Aorta (tissue), 5 donors: ENCODE data around the gene SAMD11. TPM values are rescaled to one million over a fixed set of nuclear protein-coding genes. Genes with fewer than 3 reads are reported as not detected.

ENCODE experiments used
- ATAC-seq: fragments of 200-7000 bp; cut with Tn5 transposase; one replicate; pipeline ENCODE4 v1.9.1; 2022; ENCODE audit warnings: moderate library complexity; ENCODE audit not compliant: low FRiP score
- DNase-seq, 2 donors: peaks; one replicate each; pipeline ENCODE4 v3.0.0-alpha.2; 2020
- H3K27ac ChIP-seq, 2 donors: one replicate each; pipeline ENCODE4 v1.5.1; 2013; ENCODE audit warnings: low read length in 2 of 2, mild to moderate bottlenecking in 2 of 2, moderate library complexity in 2 of 2, control low read depth in 1 of 2, inconsistent platforms in 1 of 2, low read depth in 1 of 2
- H3K27me3 ChIP-seq, 2 donors: one replicate each; pipeline ENCODE4 v1.6.1; 2013; ENCODE audit warnings: control low read depth in 1 of 2, low read length in 1 of 2, mild to moderate bottlenecking in 1 of 2, moderate library complexity in 1 of 2; ENCODE audit not compliant: insufficient read depth in 2 of 2, control insufficient read depth in 1 of 2
- H3K36me3 ChIP-seq, 2 donors: one replicate each; pipeline ENCODE4 v1.6.1; 2013; ENCODE audit warnings: control low read depth in 1 of 2, low read length in 1 of 2, mild to moderate bottlenecking in 1 of 2; ENCODE audit not compliant: insufficient read depth in 2 of 2, control insufficient read depth in 1 of 2
- H3K4me1 ChIP-seq, 2 donors: one replicate each; pipeline ENCODE4 v1.6.1; 2013; ENCODE audit warnings: low read length in 2 of 2, control low read depth in 1 of 2, mild to moderate bottlenecking in 1 of 2, moderate library complexity in 1 of 2; ENCODE audit not compliant: insufficient read depth in 2 of 2, control insufficient read depth in 1 of 2
- H3K4me3 ChIP-seq, 2 donors: one replicate each; pipeline ENCODE4 v1.5.1; 2013; ENCODE audit warnings: low read length in 2 of 2, control low read depth in 1 of 2, mild to moderate bottlenecking in 1 of 2
- H3K9me3 ChIP-seq: one replicate; pipeline ENCODE4 v1.6.1; 2013; ENCODE audit warnings: mild to moderate bottlenecking, low read length; ENCODE audit not compliant: control insufficient read depth
- WGBS, 2 donors: extraction: QIAGEN DNeasy Blood & Tissue Kit; methylation state at CpG; one replicate each; pipeline ENCODE4 v1.1.7; 2013; 5-methylcytosine and 5-hydroxymethylcytosine counted together
- intact Hi-C, 2 donors: fragments of 100-400 bp; cut with DNase I; formaldehyde crosslinking; loops; one replicate each; pipeline versions ENCODE4 v1.14.2 to v1.15.0; 2022
- polyA plus RNA-seq, 2 donors: library from polyadenylated mRNA; stranded (reverse); fragments of 200-250 nt; gene quantifications; one replicate each; pipeline ENCODE4 v1.2.3, GENCODE V29; 2013
- total RNA-seq, 2 donors: library from RNA; stranded (reverse); fragmentation: NEBNext Ultra II Directional; extraction: Animal tissue kit (Norgen Biotek cat#: 25700); gene quantifications; one replicate each; pipeline ENCODE4 v1.2.1, GENCODE V29; 2021
- donor health status: healthy with polysubstance abuse.
- donor health status: Bipolar disorder and iron deficiency.
- donor health status: DM: no; HTN: no; CAD: no.
- donor health status: DM: no; HTN: no; CAD: no.
- donor health status: DM: yes; HTN: yes; CAD: no.

The SAMD11 gene
- total and polyA plus RNA-seq, 4 donors: 2.6 to 44.3 (median 18.6) TPM

GRCh38 chr1:952201-952600, 28.5 kb downstream of the SAMD11 start:
- H3K36me3 ChIP-seq: peaks cover 0 to 2% of the 10 kb centered on the region in 2 donors
- no peak for DNase-seq
- 88% methylated on average over 15 of the region's 15 CpGs for WGBS, 2 donors
- no peak for ATAC-seq
- H3K9me3 ChIP-seq: no peaks in the 10 kb centered on the region
- no peaks in the 10 kb centered on the region for H3K4me1 ChIP-seq
- intact Hi-C loops: loop anchor here in 1 of 2 donors (10.0 kb wide), 1 partner anchor 47 kb away; no protein-coding TSS in a partner anchor
- no peak overlapping the region for H3K27ac ChIP-seq
- H3K27me3 ChIP-seq: no peaks in the 10 kb centered on the region
- H3K4me3 ChIP-seq: no peak overlapping the region

- no peaks in the 10 kb centered on the region for H3K9me3 ChIP-seq
- H3K36me3 ChIP-seq: peaks cover 0 to 2% of the 10 kb centered on the region in 2 donors
- WGBS, 2 donors: 88 to 93% methylated on average over 7 of the region's 7 CpGs
- H3K27ac ChIP-seq: no peak overlapping the region
- no peaks in the 10 kb centered on the region for H3K4me1 ChIP-seq
- ATAC-seq: no peak
- H3K4me3 ChIP-seq: no peak overlapping the region
- H3K27me3 ChIP-seq: no peaks in the 10 kb centered on the region
- no peak for DNase-seq
- intact Hi-C loops: loop anchor here in 1 of 2 donors (10.0 kb wide), 1 partner anchor 48 kb away; no protein-coding TSS in a partner anchor
Observed at GRCh38 chr1:952603-953002, 28.9 kb downstream of the SAMD11 start.

GRCh38 chr1:953524-954320, 30.0 kb downstream of the SAMD11 start:
- Histone ChIP-seq H3K4me3 (no peak overlapping the region), H3K36me3 (peaks cover 0 to 2% of the 10 kb centered on the region in 2 donors), H3K4me1 (no peaks in the 10 kb centered on the region), H3K27me3 (no peaks in the 10 kb centered on the region), H3K27ac (no peak overlapping the region), H3K9me3 (no peaks in the 10 kb centered on the region)
- no peak for ATAC-seq
- 87 to 88% methylated on average over 32 of the region's 32 CpGs for WGBS, 2 donors
- intact Hi-C loops: loop anchor here in 1 of 2 donors (10.0 kb wide), 1 partner anchor 49 kb away; no protein-coding TSS in a partner anchor
- no peak for DNase-seq

- Histone ChIP-seq H3K4me3 (no peak overlapping the region), H3K9me3 (no peaks in the 10 kb centered on the region), H3K27me3 (no peaks in the 10 kb centered on the region), H3K36me3 (peaks cover 0 to 2% of the 10 kb centered on the region in 2 donors), H3K27ac (no peak overlapping the region), H3K4me1 (no peaks in the 10 kb centered on the region)
- ATAC-seq (no peak), DNase-seq (no peak)
- 84 to 90% methylated on average over 13 of the region's 13 CpGs for WGBS, 2 donors
- intact Hi-C loops: loop anchor here (5.0 to 10.0 kb wide), 2 partner anchors 50 to 53 kb away; no protein-coding TSS in a partner anchor
Observed at GRCh38 chr1:954927-955326, 31.2 kb downstream of the SAMD11 start.

- intact Hi-C loops: loop anchor here (5.0 to 10.0 kb wide), 2 partner anchors 51 to 53 kb away; no protein-coding TSS in a partner anchor
- Histone ChIP-seq H3K4me3 (no peak overlapping the region), H3K27me3 (no peaks in the 10 kb centered on the region), H3K4me1 (no peaks in the 10 kb centered on the region), H3K27ac (no peak overlapping the region), H3K9me3 (no peaks in the 10 kb centered on the region), H3K36me3 (no peaks in the 10 kb centered on the region)
- ATAC-seq: no peak
- no peak for DNase-seq
- 88 to 99% methylated on average over 6 of the region's 6 CpGs for WGBS, 2 donors
Observed at GRCh38 chr1:955474-955873, 31.8 kb downstream of the SAMD11 start.

- DNase-seq (no peak), ATAC-seq (no peak)
- H3K9me3 ChIP-seq: no peaks in the 10 kb centered on the region
- no peaks in the 10 kb centered on the region for H3K36me3 ChIP-seq
- no peak overlapping the region for H3K27ac ChIP-seq
- intact Hi-C loops: loop anchor here (5.0 to 10.0 kb wide), 2 partner anchors 52 to 54 kb away; no protein-coding TSS in a partner anchor
- 92 to 94% methylated on average over 11 of the region's 11 CpGs for WGBS, 2 donors
- no peak overlapping the region for H3K4me3 ChIP-seq
- H3K27me3 ChIP-seq: no peaks in the 10 kb centered on the region
- no peaks in the 10 kb centered on the region for H3K4me1 ChIP-seq
Observed at GRCh38 chr1:956636-957035, 32.9 kb downstream of the SAMD11 start.

- ATAC-seq (peak; percentile 96), DNase-seq (peak; percentile 95 to 99)
- no peaks in the 10 kb centered on the region for H3K9me3 ChIP-seq
- no peaks in the 10 kb centered on the region for H3K36me3 ChIP-seq
- intact Hi-C loops: loop anchor here (5.0 to 10.0 kb wide), 2 partner anchors 54 to 57 kb away; no protein-coding TSS in a partner anchor
- 7% methylated on average over 74 to 101 of the region's 101 CpGs for WGBS, 2 donors
- no peak within 1 kb of the TSS for H3K27ac ChIP-seq
- peak within 1 kb of the TSS; percentile 86 to 90 for H3K4me3 ChIP-seq
- no peaks in the 10 kb centered on the region for H3K27me3 ChIP-seq
- no peaks in the 10 kb centered on the region for H3K4me1 ChIP-seq
Observed at GRCh38 chr1:958823-959730, 35.4 kb downstream of the SAMD11 start, which contains the start of gene NOC2L. TSS of gene NOC2L (minus strand) at chr1:959256. CDS start at chr1:959240, 16 bp downstream.

- H3K9me3 ChIP-seq: no peaks in the 10 kb centered on the region
- peak overlapping the region; percentile 83 to 86 for H3K4me3 ChIP-seq
- no peak for ATAC-seq
- H3K36me3 ChIP-seq: no peaks in the 10 kb centered on the region
- no peaks in the 10 kb centered on the region for H3K27me3 ChIP-seq
- H3K4me1 ChIP-seq: no peaks in the 10 kb centered on the region
- H3K27ac ChIP-seq: no peak overlapping the region
- no peak for DNase-seq
- intact Hi-C loops: loop anchor here (5.0 to 10.0 kb wide), 2 partner anchors 55 to 58 kb away; no protein-coding TSS in a partner anchor
- WGBS, 2 donors: 20 to 27% methylated on average over 26 to 57 of the region's 57 CpGs
Observed at GRCh38 chr1:959731-960362, 36.1 kb downstream of the SAMD11 start.
